Smooth muscle cell (in vitro differentiated cells): ENCODE measurements around the gene KIZ. TPM values are rescaled to one million over a fixed set of nuclear protein-coding genes. Genes with fewer than 3 reads are reported as not detected.

ENCODE experiments used
- DNase-seq: peaks from one replicate; lab custom pipeline; 2025; ENCODE audit not compliant: unreplicated experiment; lab: John Stamatoyannopoulos, UW
- H2AFZ ChIP-seq: fragments of 200-600 bp; sonication (generic); 2 replicates; pipeline ENCODE4 v1.6.0; 2016; ENCODE audit warnings: antibody characterized with exemption, low read depth, mild to moderate bottlenecking
- H3F3A ChIP-seq: fragments of 200-600 bp; sonication (generic); 2 replicates; pipeline ENCODE4 v1.6.0; 2017; ENCODE audit warnings: antibody characterized with exemption, low read depth
- H3K27ac ChIP-seq: fragments of 200-600 bp; sonication (generic); 2 replicates; pipeline ENCODE4 v1.5.1; 2016; ENCODE audit warnings: low read depth, mild to moderate bottlenecking
- H3K27me3 ChIP-seq: fragments of 200-600 bp; sonication (generic); 2 replicates; pipeline ENCODE4 v1.6.1; 2016; ENCODE audit warnings: low read depth, mild to moderate bottlenecking
- H3K36me3 ChIP-seq: fragments of 200-600 bp; sonication (generic); 2 replicates; pipeline ENCODE4 v1.5.1; 2016; ENCODE audit warnings: low read depth
- H3K4me1 ChIP-seq: fragments of 200-600 bp; sonication (generic); 2 replicates; pipeline ENCODE4 v1.5.1; 2016; ENCODE audit warnings: low read depth
- H3K4me2 ChIP-seq: fragments of 200-600 bp; sonication (generic); 2 replicates; pipeline ENCODE4 v1.6.0; 2016; ENCODE audit warnings: mild to moderate bottlenecking
- H3K4me3 ChIP-seq: fragments of 200-600 bp; sonication (generic); 2 replicates; pipeline ENCODE4 v1.5.1; 2016; ENCODE audit warnings: mild to moderate bottlenecking
- H3K79me2 ChIP-seq: fragments of 200-600 bp; sonication (generic); 2 replicates; pipeline ENCODE4 v1.6.0; 2016; ENCODE audit warnings: low read depth, mild to moderate bottlenecking
- H3K9ac ChIP-seq: fragments of 200-600 bp; sonication (generic); 2 replicates; pipeline ENCODE4 v1.6.0; 2016; ENCODE audit warnings: low read depth
- H3K9me3 ChIP-seq: fragments of 200-600 bp; sonication (generic); replicated peaks from 2 replicates; pipeline ENCODE4 v1.5.1; 2016; ENCODE audit warnings: low read depth
- H4K20me1 ChIP-seq: fragments of 200-600 bp; sonication (generic); 2 replicates; pipeline ENCODE4 v1.6.0; 2016; ENCODE audit warnings: low read depth
- CTCF ChIP-seq: fragments of 200-600 bp; sonication (generic); IDR thresholded peaks from 2 replicates; pipeline ENCODE4 v1.5.1; 2017; ENCODE audit warnings: borderline replicate concordance, mild to moderate bottlenecking, antibody characterized with exemption; ENCODE audit not compliant: insufficient read depth, poor library complexity, severe bottlenecking
- WGBS: methylation state at CpG from one replicate; pipeline ENCODE4 v1.1.7; 2016; ENCODE audit warnings: low lambda C conversion rate; 5-methylcytosine and 5-hydroxymethylcytosine counted together
- polyA plus RNA-seq: library from polyadenylated mRNA; unstranded; fragments of >200 nt; fragmentation: Nextera tagmentation; extraction: Ambion mirVana; gene quantifications from 2 replicates; pipeline ENCODE4 v1.2.1, GENCODE V29; 2016
- total RNA-seq: library from RNA; depleted of rRNA; stranded (reverse); fragments of >200 nt; gene quantifications from 2 replicates; pipeline ENCODE4 v1.2.3, GENCODE V29; 2014

KIZ gene
- total and polyA plus RNA-seq, 2 experiments from 2014 or later: 19.2 to 20.9 TPM

- WGBS: 4% methylated on average over 46 of the region's 46 CpGs
- Histone ChIP-seq H2AFZ (peak overlapping the region; percentile 64), H3K79me2 (no peaks in the 10 kb centered on the region), H3K36me3 (no peaks in the 10 kb centered on the region), H3K9ac (no peak overlapping the region), H3K27ac (no peak overlapping the region), H3K9me3 (no peaks in the 10 kb centered on the region), H3K4me3 (peak overlapping the region; percentile 44), H3K4me1 (peaks cover 38% of the 10 kb centered on the region), H3K4me2 (peak overlapping the region; percentile 86), H3F3A (no peaks in the 10 kb centered on the region), H4K20me1 (no peaks in the 10 kb centered on the region), H3K27me3 (peaks cover 94% of the 10 kb centered on the region)
- DNase-seq: no peak
- TF ChIP-seq CTCF: no peak
Observed at GRCh38 chr20:21099751-21100577, 25.9 kb upstream of the KIZ start.

GRCh38 chr20:21100578-21101452 is 25.1 kb upstream of the KIZ start:
- H3K9ac ChIP-seq: peak overlapping the region; percentile 11
- peak overlapping the region; percentile 64 for H2AFZ ChIP-seq
- H3K4me3 ChIP-seq: peak overlapping the region; percentile 44
- no peaks in the 10 kb centered on the region for H3F3A ChIP-seq
- H3K9me3 ChIP-seq: no peaks in the 10 kb centered on the region
- H3K27me3 ChIP-seq: peaks cover 100% of the 10 kb centered on the region
- peaks cover 47% of the 10 kb centered on the region for H3K4me1 ChIP-seq
- H3K79me2 ChIP-seq: no peaks in the 10 kb centered on the region
- TF ChIP-seq CTCF: no peak
- H3K4me2 ChIP-seq: peak overlapping the region; percentile 86
- no peak overlapping the region for H3K27ac ChIP-seq
- no peaks in the 10 kb centered on the region for H3K36me3 ChIP-seq
- DNase-seq: no peak
- no peaks in the 10 kb centered on the region for H4K20me1 ChIP-seq
- WGBS: 1% methylated on average over 52 of the region's 64 CpGs

- Histone ChIP-seq H3K27me3 (peaks cover 100% of the 10 kb centered on the region), H3K9me3 (no peaks in the 10 kb centered on the region), H4K20me1 (no peaks in the 10 kb centered on the region), H3K4me3 (peak overlapping the region; percentile 44), H2AFZ (peak overlapping the region; percentile 64), H3K4me2 (peak overlapping the region; percentile 86), H3K9ac (peak overlapping the region; percentile 11), H3K27ac (no peak overlapping the region), H3K4me1 (peaks cover 48% of the 10 kb centered on the region), H3K36me3 (no peaks in the 10 kb centered on the region), H3F3A (no peaks in the 10 kb centered on the region), H3K79me2 (no peaks in the 10 kb centered on the region)
- TF ChIP-seq CTCF: no peak
- DNase-seq: no peak
- 2% methylated on average over 34 of the region's 35 CpGs for WGBS
Observed at GRCh38 chr20:21101453-21101931, 24.4 kb upstream of the KIZ start.
